ENCODE data around the gene COMT. TPM values are rescaled to one million over a fixed set of nuclear protein-coding genes. Genes with fewer than 3 reads are reported as not detected.

The COMT gene
- 100 to 1,000 TPM in 1 of 2 donors, 10 to 100 TPM in 1; 75.3 to 136 TPM for total RNA-seq
- polyA plus RNA-seq, result 100 to 1,000 TPM; 156 to 430 TPM

DNA sequence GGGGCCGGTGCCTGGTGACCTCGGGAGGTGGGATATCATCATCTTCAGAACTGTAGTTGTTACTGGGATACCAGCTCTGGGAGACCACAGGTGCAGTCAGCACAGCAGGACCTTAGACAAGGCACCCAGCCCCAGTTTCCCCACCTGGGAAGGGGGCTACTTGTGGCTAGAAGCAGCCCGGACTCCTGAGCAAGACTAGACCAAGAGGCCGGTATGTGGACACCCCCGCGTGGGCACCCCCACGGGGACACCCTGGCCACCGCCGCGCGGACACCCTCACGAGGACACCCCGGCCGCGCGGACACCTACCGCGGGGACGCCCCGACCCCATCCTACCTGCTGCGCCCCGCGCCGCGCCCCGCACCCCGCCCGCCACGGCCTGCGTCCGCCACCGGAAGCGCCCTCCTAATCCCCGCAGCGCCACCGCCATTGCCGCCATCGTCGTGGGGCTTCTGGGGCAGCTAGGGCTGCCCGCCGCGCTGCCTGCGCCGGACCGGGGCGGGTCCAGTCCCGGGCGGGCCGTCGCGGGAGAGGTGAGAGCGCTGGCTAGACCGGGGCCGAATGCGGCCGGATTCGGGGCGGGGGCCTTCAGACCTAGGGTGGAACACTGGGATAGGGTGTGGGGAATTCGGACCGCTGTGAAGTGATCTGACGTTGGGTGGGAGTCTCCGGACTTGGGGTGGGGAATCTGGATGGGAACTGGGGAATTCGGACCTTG, at the start of gene COMT, which contains the start of gene TXNRD2:
COMT (plus strand) TSS at position 408 of the 718 bp plus-strand sequence. CDS start 20,755 bp downstream, outside the sequence.
TXNRD2 (minus strand) TSS at position 454 of the 718 bp plus-strand sequence; CDS start at position 439, 15 bp downstream.
- Histone ChIP-seq H3K9ac (ENCODE audit: low read depth in 1 of 2, low read length in 2 of 2) (peak within 1 kb of the TSS; percentile 90 to 95), H3K4me3 (ENCODE audit: low read depth in 1 of 3, low read length in 3 of 3) (peak within 1 kb of the TSS; percentile 37 to 89 (median 64)), H3K9me3 (ENCODE audit: control insufficient read depth in 4 of 4, low read length in 3 of 4) (no peaks in the 10 kb centered on the region), H3K27ac (ENCODE audit: low read depth in 1 of 2, low read length in 2 of 2) (peak within 1 kb of the TSS; percentile 86 to 89), H3K27me3 (ENCODE audit: control insufficient read depth in 4 of 4, insufficient read depth in 4 of 4, low read length in 3 of 4) (no peaks in the 10 kb centered on the region), H3K4me1 (ENCODE audit: control insufficient read depth in 4 of 4, insufficient read depth in 4 of 4, low read length in 3 of 4) (peaks cover 10 to 45% (median 28%) of the 10 kb centered on the region in 4 donors), H3K36me3 (ENCODE audit: control insufficient read depth in 4 of 4, insufficient read depth in 3 of 4, low read depth in 1 of 4, low read length in 3 of 4) (no peaks in the 10 kb centered on the region)
- WGBS, result 1% methylated on average over 63 of the region's 63 CpGs
- peak; percentile 80 for DNase-seq (ENCODE audit: low spot score)
- peak; percentile 79 for TF ChIP-seq YY1 (IDR thresholded peaks at IDR 0.05)
- no peak for TF ChIP-seq FOXA2 (IDR thresholded peaks at IDR 0.05)

GRCh38 chr22:19892257-19892879, 49.2 kb upstream of the COMT start:
- DNase-seq (ENCODE audit: low spot score), result no peak
- WGBS, result 73% methylated on average over 24 of the region's 24 CpGs
- no peak overlapping the region for H3K9ac ChIP-seq (ENCODE audit: low read depth in 1 of 2, low read length in 2 of 2)

GRCh38 chr22:19892925-19893324, 48.6 kb upstream of the COMT start:
- 89% methylated on average over 13 of the region's 13 CpGs for WGBS
- H3K27me3 ChIP-seq (ENCODE audit: control insufficient read depth in 4 of 4, insufficient read depth in 4 of 4, low read length in 3 of 4), result no peaks in the 10 kb centered on the region
- peaks cover 2 to 38% (median 12%) of the 10 kb centered on the region in 4 donors for H3K36me3 ChIP-seq (ENCODE audit: control insufficient read depth in 4 of 4, insufficient read depth in 3 of 4, low read depth in 1 of 4, low read length in 3 of 4)
- no peak for DNase-seq (ENCODE audit: low spot score)
- TF ChIP-seq RXRA (IDR thresholded peaks at IDR 0.05), result no peak
- no peak for TF ChIP-seq GABPA (IDR thresholded peaks at IDR 0.05 in 1 of 2, conservative IDR thresholded peaks at IDR 0.05 in 1 of 2)
- TF ChIP-seq EGR1 (IDR thresholded peaks at IDR 0.05; ENCODE audit: low read depth in 2 of 2), result no peak
- no peak for TF ChIP-seq CTCF (IDR thresholded peaks at IDR 0.05; ENCODE audit: low read depth, low read length, missing input control)
- no peak for TF ChIP-seq FOXA1 (IDR thresholded peaks at IDR 0.05)
- no peak for TF ChIP-seq YY1 (IDR thresholded peaks at IDR 0.05)
- TF ChIP-seq TAF1 (conservative IDR thresholded peaks at IDR 0.05), result no peak
- TF ChIP-seq FOXA2 (IDR thresholded peaks at IDR 0.05), result no peak
- TF ChIP-seq JUND (IDR thresholded peaks at IDR 0.05), result no peak
- no peak for TF ChIP-seq HNF4G (IDR thresholded peaks at IDR 0.05)
- no peak for TF ChIP-seq NR2F2 (IDR thresholded peaks at IDR 0.05)
- TF ChIP-seq ATF3 (IDR thresholded peaks at IDR 0.05), result no peak
- TF ChIP-seq RAD21 (IDR thresholded peaks at IDR 0.05), result no peak
- TF ChIP-seq REST (IDR thresholded peaks at IDR 0.05), result no peak
- TF ChIP-seq, protein P1, sequence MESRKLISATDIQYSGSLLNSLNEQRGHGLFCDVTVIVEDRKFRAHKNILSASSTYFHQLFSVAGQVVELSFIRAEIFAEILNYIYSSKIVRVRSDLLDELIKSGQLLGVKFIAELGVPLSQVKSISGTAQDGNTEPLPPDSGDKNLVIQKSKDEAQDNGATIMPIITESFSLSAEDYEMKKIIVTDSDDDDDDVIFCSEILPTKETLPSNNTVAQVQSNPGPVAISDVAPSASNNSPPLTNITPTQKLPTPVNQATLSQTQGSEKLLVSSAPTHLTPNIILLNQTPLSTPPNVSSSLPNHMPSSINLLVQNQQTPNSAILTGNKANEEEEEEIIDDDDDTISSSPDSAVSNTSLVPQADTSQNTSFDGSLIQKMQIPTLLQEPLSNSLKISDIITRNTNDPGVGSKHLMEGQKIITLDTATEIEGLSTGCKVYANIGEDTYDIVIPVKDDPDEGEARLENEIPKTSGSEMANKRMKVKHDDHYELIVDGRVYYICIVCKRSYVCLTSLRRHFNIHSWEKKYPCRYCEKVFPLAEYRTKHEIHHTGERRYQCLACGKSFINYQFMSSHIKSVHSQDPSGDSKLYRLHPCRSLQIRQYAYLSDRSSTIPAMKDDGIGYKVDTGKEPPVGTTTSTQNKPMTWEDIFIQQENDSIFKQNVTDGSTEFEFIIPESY (IDR thresholded peaks at IDR 0.05), result no peak
- no peak overlapping the region for H3K4me3 ChIP-seq (ENCODE audit: low read depth in 1 of 3, low read length in 3 of 3)
- H3K27ac ChIP-seq (ENCODE audit: low read depth in 1 of 2, low read length in 2 of 2), result no peak overlapping the region
- H3K9ac ChIP-seq (ENCODE audit: low read depth in 1 of 2, low read length in 2 of 2), result no peak overlapping the region
- no peaks in the 10 kb centered on the region for H3K9me3 ChIP-seq (ENCODE audit: control insufficient read depth in 4 of 4, low read length in 3 of 4)
- H3K4me1 ChIP-seq (ENCODE audit: control insufficient read depth in 4 of 4, insufficient read depth in 4 of 4, low read length in 3 of 4), result peaks cover 0 to 3% (median 0%) of the 10 kb centered on the region in 4 donors

More at GRCh38 chr22:19892257-19892879, 49.2 kb upstream of the COMT start:
- H3K4me3 ChIP-seq (ENCODE audit: low read depth in 1 of 3, low read length in 3 of 3), result no peak overlapping the region
- TF ChIP-seq NR2F2 (IDR thresholded peaks at IDR 0.05) (peak; percentile 71), HNF4A (conservative IDR thresholded peaks at IDR 0.05) (no peak)
- H3K9me3 ChIP-seq (ENCODE audit: control insufficient read depth in 4 of 4, low read length in 3 of 4), result no peaks in the 10 kb centered on the region
- peaks cover 0 to 3% (median 0%) of the 10 kb centered on the region in 4 donors for H3K4me1 ChIP-seq (ENCODE audit: control insufficient read depth in 4 of 4, insufficient read depth in 4 of 4, low read length in 3 of 4)
- peaks cover 2 to 34% (median 11%) of the 10 kb centered on the region in 4 donors for H3K36me3 ChIP-seq (ENCODE audit: control insufficient read depth in 4 of 4, insufficient read depth in 3 of 4, low read depth in 1 of 4, low read length in 3 of 4)
- no peaks in the 10 kb centered on the region for H3K27me3 ChIP-seq (ENCODE audit: control insufficient read depth in 4 of 4, insufficient read depth in 4 of 4, low read length in 3 of 4)
- no peak overlapping the region for H3K27ac ChIP-seq (ENCODE audit: low read depth in 1 of 2, low read length in 2 of 2)

Measured in liver (tissue), 9 donors.